ENCODE measurements around the gene PEX7. TPM values are rescaled to one million over a fixed set of nuclear protein-coding genes. Genes with fewer than 3 reads are reported as not detected.
A peak's percentile ranks its signal among the peaks of the same experiment; 100 is the strongest.
"Not testable (repeated sequence)": the region's sequence is repeated elsewhere in the genome, so short reads cannot be mapped to it uniquely, and the experiment has no call there.

Gene PEX7
- total RNA-seq, 1 donor from 2014 or later = 6.8 TPM

GRCh38 chr6:136952714-136953260 is 130.4 kb downstream of the PEX7 start:
- DNase-seq = no peak

- no peak for DNase-seq
Measured at GRCh38 chr6:136955123-136955522, 132.7 kb downstream of the PEX7 start.

- peak; percentile 5 for DNase-seq
Measured at GRCh38 chr6:136956590-136957544, 134.5 kb downstream of the PEX7 start.

- no peak for DNase-seq
Measured at GRCh38 chr6:136958168-136958567, 135.8 kb downstream of the PEX7 start.

GRCh38 chr6:136959471-136959891 is 137.1 kb downstream of the PEX7 start:
- no peak for DNase-seq

- not testable (repeated sequence) for DNase-seq
Measured at GRCh38 chr6:136959935-136960334, 137.5 kb downstream of the PEX7 start.

- DNase-seq = no peak
Measured at GRCh38 chr6:136960781-136961180, 138.4 kb downstream of the PEX7 start.

GRCh38 chr6:136961848-136962247 is 139.5 kb downstream of the PEX7 start:
- DNase-seq = no peak

- DNase-seq = peak; percentile 5
Measured at GRCh38 chr6:136962661-136963060, 140.3 kb downstream of the PEX7 start.

- DNase-seq = no peak
Measured at GRCh38 chr6:136963259-136963658, 140.9 kb downstream of the PEX7 start.

Small RNAs within 50 kb of the gene (small RNA-seq; reads per million reads assigned to genes)
- gene RF00019 (ENCODE audit: low replicate concordance) (not detected), gene RF00443 (ENCODE audit: low replicate concordance) (not detected)

Other genes with a start within 250 kb of the PEX7 start
- gene MAP3K5, start 30.1 kb upstream of the PEX7 start, total RNA-seq = 17.0 TPM
- 0.10 TPM for gene SLC35D3, start 99.7 kb downstream of the PEX7 start, total RNA-seq
- gene IL20RA, start 222.4 kb downstream of the PEX7 start, total RNA-seq = 10.7 TPM